IPS DF 6.9 (cell line): ENCODE data around the gene NUP153.

Source experiments
- DNase-seq: peaks from one replicate; pipeline ENCODE4 v3.0.0-alpha.2; 2013; ENCODE audit warnings: low read depth, low spot score
- H3K27ac ChIP-seq: one replicate; pipeline ENCODE4 v1.5.1; 2013; ENCODE audit warnings: low read length, control low read depth
- H3K27me3 ChIP-seq: 2 replicates; pipeline ENCODE4 v1.6.1; 2013; ENCODE audit warnings: mild to moderate bottlenecking, low read length; ENCODE audit not compliant: control insufficient read depth, insufficient read depth
- H3K36me3 ChIP-seq: 2 replicates; pipeline ENCODE4 v1.6.1; 2013; ENCODE audit warnings: low read length; ENCODE audit not compliant: control insufficient read depth, insufficient read depth
- H3K4me1 ChIP-seq: 2 replicates; pipeline ENCODE4 v1.6.1; 2013; ENCODE audit warnings: low read length; ENCODE audit not compliant: control insufficient read depth, insufficient read depth
- H3K4me3 ChIP-seq: 2 replicates; pipeline ENCODE4 v1.5.1; 2013; ENCODE audit warnings: mild to moderate bottlenecking, low read length
- H3K9me3 ChIP-seq: 2 replicates; pipeline ENCODE4 v1.6.1; 2013; ENCODE audit warnings: low read length, inconsistent platforms; ENCODE audit not compliant: control insufficient read depth, insufficient read depth
- WGBS: extraction: QIAGEN DNeasy Blood & Tissue Kit; methylation state at CpG from one replicate; pipeline ENCODE4 v1.1.7; 2013; ENCODE audit warnings: mixed read lengths, missing lambda C conversion rate; ENCODE audit not compliant: insufficient read length, insufficient coverage; 5-methylcytosine and 5-hydroxymethylcytosine counted together

The NUP153 gene

DNA sequence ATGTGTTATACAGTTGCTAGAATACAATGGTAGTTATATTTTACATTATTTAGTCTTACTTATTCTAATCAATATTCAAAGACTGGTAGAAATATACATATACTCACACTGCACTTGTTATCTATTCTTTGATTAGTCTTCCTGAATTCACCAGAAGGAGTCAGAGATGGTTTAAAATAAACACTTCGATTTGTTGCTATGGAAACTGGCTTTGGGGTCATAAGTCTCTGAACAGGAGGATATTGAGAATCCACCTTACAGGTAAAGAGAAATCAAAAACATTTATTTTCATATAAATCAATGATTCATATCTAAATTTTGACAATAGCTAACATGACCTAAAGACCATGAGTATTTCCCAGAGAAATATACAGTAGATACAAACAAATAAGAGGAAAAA lies 41.6 kb downstream of the NUP153 start:
- no peaks in the 10 kb centered on the region for H3K9me3 ChIP-seq
- no peak overlapping the region for H3K27ac ChIP-seq
- H3K36me3 ChIP-seq = peaks cover 6% of the 10 kb centered on the region; the same call in 1 of the 2 replicates
- WGBS = no CpG with 5 or more reads among the region's 1 CpG
- H3K4me1 ChIP-seq = no peaks in the 10 kb centered on the region
- no peak overlapping the region for H3K4me3 ChIP-seq
- H3K27me3 ChIP-seq = no peaks in the 10 kb centered on the region
- no peak for DNase-seq

DNA sequence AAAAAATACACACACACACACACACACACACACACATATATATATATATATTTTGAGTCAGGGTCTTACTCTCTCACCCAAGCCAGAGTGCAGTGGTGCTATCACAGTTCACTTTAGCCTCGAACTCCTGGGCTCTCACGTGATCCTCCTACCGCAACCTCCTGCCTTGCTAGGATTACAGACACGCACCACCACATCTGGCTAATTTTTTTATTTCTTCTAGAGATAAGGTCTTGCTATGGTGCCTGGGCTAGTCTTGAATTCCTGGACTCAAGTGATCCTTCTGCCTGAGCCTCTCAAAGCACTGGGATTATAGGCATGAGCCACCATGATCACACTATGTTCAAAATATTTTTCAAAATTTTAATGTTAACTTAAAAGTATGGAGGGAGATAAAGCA lies 43.5 kb downstream of the NUP153 start:
- no peaks in the 10 kb centered on the region for H3K4me1 ChIP-seq
- no peak overlapping the region for H3K4me3 ChIP-seq
- H3K27me3 ChIP-seq = no peaks in the 10 kb centered on the region
- no peaks in the 10 kb centered on the region for H3K9me3 ChIP-seq
- H3K27ac ChIP-seq = no peak overlapping the region
- H3K36me3 ChIP-seq = peaks cover 5% of the 10 kb centered on the region; the same call in 1 of the 2 replicates
- no peak for DNase-seq
- no CpG with 5 or more reads among the region's 4 CpGs for WGBS

DNA sequence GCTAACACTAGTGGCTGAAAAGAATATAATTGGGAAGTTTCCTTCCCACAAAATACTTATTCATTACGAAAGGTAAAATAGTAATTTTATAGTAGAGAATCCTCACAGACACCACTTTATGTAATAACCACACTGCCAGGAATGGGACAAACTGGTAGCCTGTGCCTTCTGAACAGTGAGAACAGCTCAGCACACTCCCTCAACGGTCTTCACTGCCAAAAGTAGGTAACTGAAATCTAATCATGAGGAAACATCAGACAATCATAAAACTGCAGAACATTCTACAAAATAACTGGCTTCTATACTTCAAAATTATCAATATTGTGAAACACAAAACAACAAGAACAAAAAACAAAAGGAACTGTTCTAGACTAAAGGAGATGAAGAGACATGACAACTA lies 44.1 kb downstream of the NUP153 start:
- no peaks in the 10 kb centered on the region for H3K4me1 ChIP-seq
- H3K4me3 ChIP-seq = no peak overlapping the region
- no peaks in the 10 kb centered on the region for H3K27me3 ChIP-seq
- no peaks in the 10 kb centered on the region for H3K9me3 ChIP-seq
- peaks cover 5% of the 10 kb centered on the region; the same call in 1 of the 2 replicates for H3K36me3 ChIP-seq
- WGBS = no CpG with 5 or more reads among the region's 2 CpGs
- H3K27ac ChIP-seq = no peak overlapping the region
- DNase-seq = no peak

DNA sequence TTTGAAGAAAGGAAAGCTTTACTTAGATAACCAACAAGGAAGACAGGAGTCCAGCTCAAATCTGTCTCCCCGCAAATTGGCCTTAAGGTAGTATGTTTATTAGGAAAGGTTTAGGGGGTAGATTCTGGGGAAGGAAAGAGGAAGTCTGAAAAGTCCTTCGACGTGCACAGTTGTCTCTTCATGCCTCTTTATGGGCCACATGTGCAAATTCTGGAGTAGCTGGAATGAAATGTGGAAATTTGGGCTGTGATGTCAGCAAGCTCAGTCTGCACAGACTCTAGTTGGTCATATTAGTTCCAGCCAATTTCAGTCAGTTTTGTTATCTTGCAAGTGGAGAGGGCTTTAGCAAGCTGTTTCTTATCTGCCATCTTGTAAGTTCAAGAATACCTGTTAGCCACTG lies 50.1 kb downstream of the NUP153 start:
- peaks cover 3% of the 10 kb centered on the region; the same call in 1 of the 2 replicates for H3K36me3 ChIP-seq
- H3K4me1 ChIP-seq = no peaks in the 10 kb centered on the region
- no peak overlapping the region for H3K4me3 ChIP-seq

DNA sequence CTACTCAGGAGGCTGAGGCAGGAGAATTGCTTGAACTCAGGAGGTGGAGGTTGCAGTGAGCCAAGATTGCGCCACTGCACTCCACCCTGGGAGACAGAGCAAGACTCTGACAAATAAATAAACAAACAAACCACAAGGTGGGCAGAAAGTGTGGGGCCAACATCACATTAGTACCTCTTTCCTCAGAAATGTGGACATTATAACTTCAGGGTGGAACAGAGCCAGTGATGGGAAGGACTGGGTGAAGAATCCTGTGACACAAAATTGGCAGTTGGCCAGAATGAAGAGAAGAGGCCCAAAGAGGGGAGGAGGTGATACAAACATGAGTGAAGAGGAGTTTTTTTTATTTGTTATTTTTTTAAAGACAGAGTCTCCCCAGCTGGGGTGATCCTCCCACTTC lies 50.6 kb downstream of the NUP153 start:
- H3K4me1 ChIP-seq = no peaks in the 10 kb centered on the region
- peaks cover 3% of the 10 kb centered on the region; the same call in 1 of the 2 replicates for H3K36me3 ChIP-seq
- H3K27me3 ChIP-seq = no peaks in the 10 kb centered on the region
- no peak overlapping the region for H3K4me3 ChIP-seq
- no peak for DNase-seq
- no CpG with 5 or more reads among the region's 1 CpG for WGBS
- H3K9me3 ChIP-seq = no peaks in the 10 kb centered on the region
- H3K27ac ChIP-seq = no peak overlapping the region

More for the DNA sequence above, 50.1 kb downstream of the NUP153 start:
- no CpG with 5 or more reads among the region's 3 CpGs for WGBS
- no peak overlapping the region for H3K27ac ChIP-seq
- no peaks in the 10 kb centered on the region for H3K9me3 ChIP-seq
- H3K27me3 ChIP-seq = no peaks in the 10 kb centered on the region
- DNase-seq = no peak

DNA sequence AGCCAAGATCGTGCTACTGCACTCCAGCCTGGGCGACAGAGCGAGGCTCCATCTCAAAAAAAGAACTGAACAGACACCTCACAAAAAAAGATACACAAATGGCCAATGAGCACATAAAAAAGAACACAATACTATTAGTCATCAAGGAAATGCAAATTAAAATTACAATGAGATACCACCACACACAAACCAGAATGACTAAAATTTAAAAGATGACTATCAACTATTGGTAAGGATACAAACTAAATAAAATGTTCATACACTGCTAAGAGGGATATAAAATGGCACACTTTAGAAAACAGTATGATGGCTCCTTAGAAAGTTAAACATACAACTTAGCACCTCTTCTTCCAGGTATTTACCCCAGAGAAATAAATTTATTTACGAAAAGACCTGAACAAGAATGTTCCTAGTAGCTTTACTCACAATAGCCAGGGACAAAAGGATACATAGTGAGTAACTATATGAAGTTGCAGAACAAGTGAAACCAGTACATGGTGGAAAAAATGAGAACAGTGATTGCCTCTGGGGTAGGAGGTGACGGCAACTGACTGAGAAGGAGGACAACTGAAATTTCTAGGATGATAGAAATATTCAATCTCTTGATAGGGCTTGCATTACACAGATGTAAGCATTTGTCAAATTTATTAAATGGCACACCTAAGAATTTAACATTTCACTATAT lies 53.4 kb downstream of the NUP153 start:
- Histone ChIP-seq H3K4me1 (no peaks in the 10 kb centered on the region), H3K9me3 (no peaks in the 10 kb centered on the region), H3K27me3 (no peaks in the 10 kb centered on the region), H3K36me3 (no peaks in the 10 kb centered on the region; the same call in 1 of the 2 replicates), H3K27ac (no peak overlapping the region), H3K4me3 (no peak overlapping the region)
- no peak for DNase-seq
- no CpG with 5 or more reads among the region's 5 CpGs for WGBS

DNA sequence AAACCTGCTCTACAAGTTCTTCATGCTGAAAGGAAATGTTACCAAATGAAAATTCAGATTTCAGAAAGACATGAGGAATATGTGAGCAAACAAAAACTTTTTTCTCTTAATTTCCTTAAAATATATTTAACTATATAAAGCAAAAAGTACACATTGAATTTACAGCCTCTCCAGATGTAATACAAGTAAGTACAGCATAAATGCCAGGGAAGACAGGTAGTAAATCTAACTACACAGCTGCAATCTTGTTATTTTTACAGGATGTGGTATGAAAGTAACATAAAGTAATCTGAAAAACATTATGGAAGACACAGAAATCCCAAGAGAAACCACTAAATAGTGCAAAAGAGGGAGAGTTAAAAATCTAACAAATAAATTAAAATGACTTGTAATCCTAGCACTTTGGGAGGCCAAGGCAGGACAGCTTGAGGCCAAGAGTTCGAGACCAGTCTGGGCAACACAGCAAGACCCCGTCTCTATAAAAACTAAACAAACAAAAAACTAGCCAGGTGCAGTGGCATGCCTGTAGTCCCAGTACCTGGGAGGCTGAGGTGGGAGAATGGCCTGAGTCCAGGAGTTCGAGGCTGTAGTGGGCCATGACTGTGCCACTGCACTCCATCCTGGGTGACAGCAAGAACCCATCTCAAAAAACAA lies 55.9 kb downstream of the NUP153 start:
- H3K36me3 ChIP-seq = no peaks in the 10 kb centered on the region; the same call in 1 of the 2 replicates
- H3K9me3 ChIP-seq = no peaks in the 10 kb centered on the region
- no peak overlapping the region for H3K27ac ChIP-seq
- no peaks in the 10 kb centered on the region for H3K4me1 ChIP-seq
- no CpG with 5 or more reads among the region's 3 CpGs for WGBS
- DNase-seq = no peak
- no peak overlapping the region for H3K4me3 ChIP-seq
- H3K27me3 ChIP-seq = no peaks in the 10 kb centered on the region

DNA sequence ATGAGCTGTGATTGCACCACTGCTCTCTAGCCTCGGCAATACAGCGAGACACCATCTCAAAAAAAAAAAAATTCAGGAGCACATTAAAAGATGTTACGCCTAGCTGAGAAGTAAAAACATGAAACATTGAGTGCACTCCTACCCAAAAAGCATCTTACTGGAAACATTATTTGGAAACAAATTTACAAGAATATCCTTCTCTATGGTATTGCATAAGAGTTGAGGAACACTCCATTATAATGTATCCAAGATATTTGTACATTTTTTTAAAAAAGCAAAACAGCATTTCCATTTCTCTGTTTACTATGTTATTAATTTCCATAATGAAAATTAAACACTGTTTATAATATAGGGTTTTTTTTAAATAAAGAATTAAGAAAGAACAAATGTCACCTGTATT lies 58.0 kb downstream of the NUP153 start:
- DNase-seq = no peak
- Histone ChIP-seq H3K27me3 (no peaks in the 10 kb centered on the region), H3K4me3 (no peak overlapping the region), H3K4me1 (no peaks in the 10 kb centered on the region), H3K36me3 (peaks cover 7% of the 10 kb centered on the region; the same call in 1 of the 2 replicates), H3K27ac (no peak overlapping the region), H3K9me3 (no peaks in the 10 kb centered on the region)
- no CpG with 5 or more reads among the region's 3 CpGs for WGBS

DNA sequence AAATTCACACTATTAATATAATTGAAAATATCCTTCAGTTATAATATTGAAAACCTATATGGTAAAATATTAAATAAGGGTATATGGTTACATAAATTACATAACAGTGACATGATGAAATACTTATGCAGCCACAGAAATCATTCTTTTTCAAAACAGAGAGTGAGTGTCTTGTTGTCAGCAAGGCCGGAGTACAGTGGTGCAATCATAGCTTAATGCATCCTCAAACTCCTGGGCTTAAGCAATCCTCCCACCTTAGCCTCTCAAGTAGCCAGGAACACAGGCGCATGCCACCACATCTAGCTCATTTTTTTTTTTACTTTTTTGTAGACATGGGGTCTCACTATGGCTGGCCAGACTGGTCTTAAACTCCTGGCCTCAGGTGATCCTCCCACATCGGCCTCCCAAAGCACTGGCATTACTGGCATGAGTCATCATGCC lies 66.2 kb downstream of the NUP153 start:
- Histone ChIP-seq H3K4me3 (no peak overlapping the region), H3K36me3 (peaks cover 19% of the 10 kb centered on the region; the same call in 1 of the 2 replicates), H3K27ac (no peak overlapping the region), H3K27me3 (no peaks in the 10 kb centered on the region), H3K4me1 (no peaks in the 10 kb centered on the region), H3K9me3 (no peaks in the 10 kb centered on the region)
- DNase-seq = no peak
- no CpG with 5 or more reads among the region's 3 CpGs for WGBS

DNA sequence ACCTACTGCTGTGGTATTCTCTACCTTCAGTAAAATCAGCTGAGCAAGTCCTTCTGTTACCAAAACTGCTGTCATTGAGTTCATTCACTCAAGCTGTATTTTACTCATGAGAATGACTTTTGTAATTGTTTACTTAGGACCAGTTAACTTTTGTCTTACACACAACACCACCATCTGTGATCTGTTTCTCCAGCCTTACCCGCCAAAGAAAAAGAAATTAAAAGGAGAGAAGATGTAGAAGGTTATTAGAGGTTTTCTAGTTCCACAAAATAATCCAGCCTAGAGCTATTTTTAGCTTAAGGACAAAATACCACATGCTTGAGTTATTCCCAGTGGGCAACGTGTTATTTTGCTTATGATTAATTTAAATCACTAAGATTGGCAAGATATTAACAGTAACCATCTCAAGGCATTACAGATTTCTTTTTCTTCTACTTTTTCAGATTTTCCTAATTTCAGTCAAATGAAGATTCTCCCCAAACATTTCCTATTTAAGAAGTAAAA lies 68.5 kb downstream of the NUP153 start:
- Histone ChIP-seq H3K27me3 (no peaks in the 10 kb centered on the region), H3K9me3 (no peaks in the 10 kb centered on the region), H3K4me1 (no peaks in the 10 kb centered on the region), H3K36me3 (peaks cover 14% of the 10 kb centered on the region; the same call in 1 of the 2 replicates), H3K27ac (no peak overlapping the region), H3K4me3 (no peak overlapping the region)
- DNase-seq = no peak
- WGBS = no CpG with 5 or more reads among the region's 2 CpGs
